Measurements from ENCODE around the gene UBE2D3. TPM values are rescaled to one million over a fixed set of nuclear protein-coding genes. Genes with fewer than 3 reads are reported as not detected.

Gene UBE2D3
- polyA plus RNA-seq, 1 donor from 2014 or later = 373 TPM

- H3K36me3 ChIP-seq (ENCODE audit: insufficient read depth, low read length) = peaks cover 16% of the 10 kb centered on the region
- H3K27me3 ChIP-seq (ENCODE audit: insufficient read depth, low read depth, low read length) = no peaks in the 10 kb centered on the region
- H3K27ac ChIP-seq (ENCODE audit: low read length) = no peak overlapping the region
- no peaks in the 10 kb centered on the region for H3F3A ChIP-seq (ENCODE audit: insufficient read depth, low read length, poor library complexity, severe bottlenecking)
- peaks cover 16% of the 10 kb centered on the region for H3K79me2 ChIP-seq (replicated peaks; ENCODE audit: insufficient read depth, low read length)
- H4K20me1 ChIP-seq (ENCODE audit: insufficient read depth) = no peaks in the 10 kb centered on the region
- no peaks in the 10 kb centered on the region for H3K9me2 ChIP-seq (ENCODE audit: insufficient read depth, low read length)
- no peak overlapping the region for H3K4me2 ChIP-seq (ENCODE audit: low read length)
- no peaks in the 10 kb centered on the region for H3K9me3 ChIP-seq (ENCODE audit: low read length)
- no peak overlapping the region for H2AFZ ChIP-seq (ENCODE audit: low read depth, low read length)
- no peak overlapping the region for H3K4me3 ChIP-seq (ENCODE audit: low read length)
- TF ChIP-seq REST (IDR thresholded peaks at IDR 0.05; ENCODE audit: borderline replicate concordance) = no peak
- no peak for TF ChIP-seq CTCF (IDR thresholded peaks at IDR 0.05; ENCODE audit: poor library complexity, severe bottlenecking)
- no peak for TF ChIP-seq RAD21 (conservative IDR thresholded peaks at IDR 0.05)
- no peak for TF ChIP-seq EZH2 (IDR thresholded peaks at IDR 0.05; ENCODE audit: borderline replicate concordance, insufficient read depth, low read length, poor library complexity, severe bottlenecking)
- TF ChIP-seq POLR2AphosphoS5 (IDR thresholded peaks at IDR 0.05) = no peak
- no peak for TF ChIP-seq MXI1 (conservative IDR thresholded peaks at IDR 0.05; ENCODE audit: poor library complexity, severe bottlenecking)
- no peak for TF ChIP-seq EP300 (conservative IDR thresholded peaks at IDR 0.05; ENCODE audit: poor library complexity, severe bottlenecking)
- no peak for TF ChIP-seq TAF1 (IDR thresholded peaks at IDR 0.05; ENCODE audit: low read depth)
- TF ChIP-seq SMC3 (conservative IDR thresholded peaks at IDR 0.05; ENCODE audit: poor library complexity) = no peak
- no peak overlapping the region for H3K9ac ChIP-seq (ENCODE audit: low read length)
Measured at GRCh38 chr4:102799816-102800215, 27.5 kb downstream of the UBE2D3 start.

- Histone ChIP-seq H3F3A (ENCODE audit: insufficient read depth, low read length, poor library complexity, severe bottlenecking) (no peaks in the 10 kb centered on the region), H4K20me1 (ENCODE audit: insufficient read depth) (no peaks in the 10 kb centered on the region), H3K9ac (ENCODE audit: low read length) (no peak overlapping the region), H3K9me2 (ENCODE audit: insufficient read depth, low read length) (no peaks in the 10 kb centered on the region), H3K4me2 (ENCODE audit: low read length) (no peak overlapping the region), H3K4me3 (ENCODE audit: low read length) (no peak overlapping the region), H3K79me2 (replicated peaks; ENCODE audit: insufficient read depth, low read length) (peaks cover 4% of the 10 kb centered on the region), H3K27ac (ENCODE audit: low read length) (no peak overlapping the region), H3K27me3 (ENCODE audit: insufficient read depth, low read depth, low read length) (no peaks in the 10 kb centered on the region), H2AFZ (ENCODE audit: low read depth, low read length) (no peak overlapping the region), H3K9me3 (ENCODE audit: low read length) (no peaks in the 10 kb centered on the region), H3K36me3 (ENCODE audit: insufficient read depth, low read length) (peaks cover 18% of the 10 kb centered on the region)
- TF ChIP-seq EZH2 (IDR thresholded peaks at IDR 0.05; ENCODE audit: borderline replicate concordance, insufficient read depth, low read length, poor library complexity, severe bottlenecking) (no peak), REST (IDR thresholded peaks at IDR 0.05; ENCODE audit: borderline replicate concordance) (no peak), MXI1 (conservative IDR thresholded peaks at IDR 0.05; ENCODE audit: poor library complexity, severe bottlenecking) (no peak), POLR2AphosphoS5 (IDR thresholded peaks at IDR 0.05) (no peak), CTCF (IDR thresholded peaks at IDR 0.05; ENCODE audit: poor library complexity, severe bottlenecking) (no peak)
Measured at GRCh38 chr4:102794999-102795398, 32.4 kb downstream of the UBE2D3 start.

Data from neural cell (in vitro differentiated cells).